GM23248 (cell line): ENCODE measurements around the gene CYP51A1. TPM values are rescaled to one million over a fixed set of nuclear protein-coding genes. Genes with fewer than 3 reads are reported as not detected.

Source experiments
- DNase-seq: peaks from one replicate; pipeline ENCODE4 v3.0.0-alpha.2; 2015
- H2AFZ ChIP-seq: fragments of 200-600 bp; sonication (generic); 2 replicates; pipeline ENCODE4 v1.6.1; 2016; ENCODE audit warnings: antibody characterized with exemption
- H3F3A ChIP-seq: fragments of 200-600 bp; sonication (generic); 2 replicates; pipeline ENCODE4 v1.6.1; 2016; ENCODE audit warnings: mild to moderate bottlenecking, antibody characterized with exemption, mixed run types; ENCODE audit not compliant: insufficient read depth
- H3K27ac ChIP-seq: fragments of 200-600 bp; sonication (generic); 2 replicates; pipeline ENCODE4 v1.5.1; 2016; ENCODE audit warnings: mild to moderate bottlenecking
- H3K27me3 ChIP-seq: fragments of 200-600 bp; sonication (generic); replicated peaks from 2 replicates; pipeline ENCODE4 v1.6.1; 2016; ENCODE audit warnings: mild to moderate bottlenecking; ENCODE audit not compliant: insufficient read depth
- H3K36me3 ChIP-seq: fragments of 200-600 bp; sonication (generic); 2 replicates; pipeline ENCODE4 v1.6.1; 2016; ENCODE audit warnings: low read depth, mild to moderate bottlenecking
- H3K4me1 ChIP-seq: fragments of 200-600 bp; sonication (generic); 2 replicates; pipeline ENCODE4 v1.6.1; 2016; ENCODE audit warnings: mild to moderate bottlenecking; ENCODE audit not compliant: insufficient read depth
- H3K4me2 ChIP-seq: fragments of 200-600 bp; sonication (generic); one replicate; pipeline ENCODE4 v1.6.1; 2016; ENCODE audit warnings: mild to moderate bottlenecking; ENCODE audit not compliant: unreplicated experiment
- H3K4me3 ChIP-seq: fragments of 200-600 bp; sonication (generic); 2 replicates; pipeline ENCODE4 v1.5.1; 2016; ENCODE audit warnings: mild to moderate bottlenecking
- H3K79me2 ChIP-seq: fragments of 200-600 bp; sonication (generic); 2 replicates; pipeline ENCODE4 v1.6.1; 2016; ENCODE audit warnings: mild to moderate bottlenecking; ENCODE audit not compliant: insufficient read depth
- H3K9ac ChIP-seq: fragments of 200-600 bp; sonication (generic); 2 replicates; pipeline ENCODE4 v1.6.1; 2016; ENCODE audit warnings: mild to moderate bottlenecking
- H3K9me2 ChIP-seq: fragments of 200-600 bp; sonication (generic); 2 replicates; pipeline ENCODE4 v1.6.1; 2016; ENCODE audit warnings: mixed run types, mild to moderate bottlenecking, moderate library complexity; ENCODE audit not compliant: insufficient read depth
- H3K9me3 ChIP-seq: fragments of 200-600 bp; sonication (generic); one replicate; pipeline ENCODE4 v1.6.1; 2017; ENCODE audit warnings: low read depth
- H4K20me1 ChIP-seq: fragments of 200-600 bp; sonication (generic); 2 replicates; pipeline ENCODE4 v1.6.0; 2016; ENCODE audit not compliant: insufficient read depth
- EZH2 ChIP-seq: fragments of 200-600 bp; sonication (generic); IDR thresholded peaks from 2 replicates; pipeline ENCODE4 v1.6.1; 2018; ENCODE audit warnings: antibody characterized with exemption, mild to moderate bottlenecking; ENCODE audit not compliant: insufficient read depth, poor library complexity, severe bottlenecking
- EZH2phosphoT487 ChIP-seq: fragments of 200-600 bp; sonication (generic); IDR thresholded peaks from 2 replicates; pipeline ENCODE4 v1.6.1; 2018; ENCODE audit warnings: antibody characterized with exemption, moderate library complexity, mild to moderate bottlenecking, low read depth; ENCODE audit not compliant: insufficient read depth
- WGBS, 2 experiments: methylation state at CpG; one replicate each; pipeline ENCODE4 v1.1.6; 2015 to 2017; ENCODE audit warnings: low lambda C conversion rate in 2 of 2, low coverage in 1 of 2; ENCODE audit errors: missing lambda C conversion rate in 2 of 2; 5-methylcytosine and 5-hydroxymethylcytosine counted together
- in situ Hi-C: fragments of 300-500 bp; cut with MboI; formaldehyde crosslinking; loops from 2 replicates; pipeline ENCODE4 v1.15.0; 2020
- polyA plus RNA-seq: library from polyadenylated mRNA; unstranded; fragments of >200 nt; fragmentation: Nextera tagmentation; extraction: Ambion mirVana; gene quantifications from 2 replicates; pipeline ENCODE4 v1.2.1, GENCODE V29; 2016
- total RNA-seq: library from RNA; depleted of rRNA; stranded (reverse); fragments of >200 nt; shearing (Covaris generic); gene quantifications from 2 replicates; pipeline ENCODE4 v1.2.3, GENCODE V29; 2014; rRNA removed

CYP51A1 gene
- total and polyA plus RNA-seq, 2 experiments from 2014 or later, result 65.6 to 67.8 TPM

DNA sequence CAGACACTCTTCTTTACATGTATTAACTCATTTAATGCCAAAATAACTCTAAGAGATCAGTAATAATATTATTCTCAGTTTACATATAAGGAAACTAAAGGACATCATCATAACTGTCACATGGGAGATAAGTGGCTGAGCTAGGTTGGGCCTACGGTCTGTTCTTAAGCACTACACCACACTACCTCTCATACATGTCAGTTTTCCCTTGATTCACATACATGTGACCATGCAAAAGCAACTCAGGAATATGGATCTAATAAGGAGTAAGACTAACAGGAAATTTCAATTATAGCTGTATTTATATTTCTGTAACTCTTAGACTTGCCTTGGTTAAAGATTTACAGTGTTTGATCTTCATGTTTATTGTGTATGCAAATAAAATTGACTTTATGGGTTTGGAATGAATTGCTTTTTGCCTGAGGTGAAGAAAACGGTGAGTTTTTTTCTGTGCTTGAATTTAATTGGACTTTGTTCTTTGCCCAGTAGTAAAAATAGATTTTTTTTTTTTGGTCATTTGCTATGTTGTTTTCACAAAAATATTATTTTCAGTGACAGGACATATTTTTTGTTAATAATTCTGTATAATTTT, 69.7 kb downstream of the CYP51A1 start:
- Histone ChIP-seq H3K9ac (no peak overlapping the region), H4K20me1 (no peaks in the 10 kb centered on the region), H2AFZ (no peak overlapping the region), H3K9me3 (no peaks in the 10 kb centered on the region), H3K27me3 (no peaks in the 10 kb centered on the region), H3K4me1 (no peaks in the 10 kb centered on the region), H3K4me3 (no peak overlapping the region), H3K9me2 (no peaks in the 10 kb centered on the region), H3K27ac (no peak overlapping the region), H3F3A (no peaks in the 10 kb centered on the region; the same call in 1 of the 2 replicates), H3K36me3 (peaks cover 16% of the 10 kb centered on the region), H3K4me2 (no peak overlapping the region), H3K79me2 (no peaks in the 10 kb centered on the region)
- 66 to 71% methylated on average over 2 of the region's 2 CpGs for WGBS, 2 experiments
- in situ Hi-C loops, result no loop called here
- no peak for TF ChIP-seq EZH2phosphoT487
- TF ChIP-seq EZH2, result no peak
- no peak for DNase-seq

Other genes with a start within 250 kb of the CYP51A1 start
- gene AKAP9, start 193.6 kb downstream of the CYP51A1 start, total RNA-seq, result 24.1 and 24.7 TPM in 2 replicates
- 31.3 and 38.8 TPM in 2 replicates for gene AKAP9, start 193.6 kb downstream of the CYP51A1 start, polyA plus RNA-seq
- not detected in 2 replicates for gene LRRD1, start 44.7 kb upstream of the CYP51A1 start, total RNA-seq
- not detected in 2 replicates for gene LRRD1, start 44.7 kb upstream of the CYP51A1 start, polyA plus RNA-seq
- 29.5 and 61.8 TPM in 2 replicates for gene KRIT1, start 111.4 kb upstream of the CYP51A1 start, total RNA-seq
- 18.0 and 29.7 TPM in 2 replicates for gene KRIT1, start 111.4 kb upstream of the CYP51A1 start, polyA plus RNA-seq
- gene ANKIB1, start 111.5 kb upstream of the CYP51A1 start, total RNA-seq, result 36.7 and 43.1 TPM in 2 replicates
- 12.6 and 12.9 TPM in 2 replicates for gene ANKIB1, start 111.5 kb upstream of the CYP51A1 start, polyA plus RNA-seq